ENCODE results near the gene VEZF1.
A peak's percentile ranks its signal among the peaks of the same experiment; 100 is the strongest.

The VEZF1 gene

DNA sequence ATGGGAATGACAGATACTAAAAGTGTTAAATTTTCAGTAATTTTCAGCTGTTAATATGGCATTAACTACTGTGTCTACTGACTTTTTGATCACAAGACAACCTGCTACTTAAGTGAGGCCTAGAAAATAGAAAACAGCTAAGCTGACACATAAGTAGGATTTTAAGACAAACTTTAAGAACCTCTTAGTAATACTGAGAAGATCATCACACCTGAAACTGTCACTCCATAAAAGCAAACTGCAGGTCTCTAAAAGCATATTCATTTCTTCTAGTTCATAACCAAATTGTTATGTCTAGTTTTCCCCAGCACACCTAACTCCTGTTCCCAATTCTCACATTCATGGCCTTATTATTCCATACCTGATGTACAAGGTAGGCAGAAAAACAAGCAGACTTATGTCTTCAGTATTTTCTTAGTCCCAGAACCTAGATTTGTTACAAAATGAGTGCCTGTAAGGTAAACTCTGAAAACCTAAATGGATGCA is 11.0 kb upstream of the VEZF1 start:
- no peak for DNase-seq (ENCODE audit: low spot score)

DNA sequence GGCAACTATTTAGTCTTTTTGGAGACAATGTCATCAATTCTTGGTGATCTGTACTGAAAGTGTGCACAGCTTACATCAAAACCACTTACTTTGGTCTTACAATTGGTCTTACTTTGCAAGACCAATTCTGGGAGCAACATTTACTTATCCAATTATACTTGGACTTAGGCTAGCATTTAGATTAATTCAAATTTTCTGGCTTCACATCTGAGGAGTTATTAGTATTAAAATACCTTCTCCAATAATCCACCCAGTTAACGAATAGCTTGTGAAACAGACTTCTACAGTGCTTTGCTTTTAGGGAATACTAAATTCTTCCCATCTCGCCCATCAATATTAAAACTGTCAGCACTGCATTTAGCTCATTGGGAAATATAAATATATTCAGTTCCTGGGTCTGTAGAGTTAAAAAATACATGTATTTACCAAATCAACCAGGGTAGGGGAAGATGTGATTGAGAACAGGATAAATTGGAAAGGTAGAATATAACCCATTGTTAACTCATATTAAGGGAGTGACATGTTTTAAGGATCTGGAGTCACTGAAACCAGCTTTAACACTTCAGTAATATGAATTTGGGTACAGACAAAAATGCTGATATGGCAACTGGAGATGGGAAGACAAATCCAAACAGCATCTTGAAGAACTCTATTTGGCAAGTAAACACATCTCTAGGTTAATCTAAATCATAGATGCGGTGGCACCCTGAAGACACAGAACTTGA is 9.2 kb upstream of the VEZF1 start:
- DNase-seq (ENCODE audit: low spot score), result no peak

DNA sequence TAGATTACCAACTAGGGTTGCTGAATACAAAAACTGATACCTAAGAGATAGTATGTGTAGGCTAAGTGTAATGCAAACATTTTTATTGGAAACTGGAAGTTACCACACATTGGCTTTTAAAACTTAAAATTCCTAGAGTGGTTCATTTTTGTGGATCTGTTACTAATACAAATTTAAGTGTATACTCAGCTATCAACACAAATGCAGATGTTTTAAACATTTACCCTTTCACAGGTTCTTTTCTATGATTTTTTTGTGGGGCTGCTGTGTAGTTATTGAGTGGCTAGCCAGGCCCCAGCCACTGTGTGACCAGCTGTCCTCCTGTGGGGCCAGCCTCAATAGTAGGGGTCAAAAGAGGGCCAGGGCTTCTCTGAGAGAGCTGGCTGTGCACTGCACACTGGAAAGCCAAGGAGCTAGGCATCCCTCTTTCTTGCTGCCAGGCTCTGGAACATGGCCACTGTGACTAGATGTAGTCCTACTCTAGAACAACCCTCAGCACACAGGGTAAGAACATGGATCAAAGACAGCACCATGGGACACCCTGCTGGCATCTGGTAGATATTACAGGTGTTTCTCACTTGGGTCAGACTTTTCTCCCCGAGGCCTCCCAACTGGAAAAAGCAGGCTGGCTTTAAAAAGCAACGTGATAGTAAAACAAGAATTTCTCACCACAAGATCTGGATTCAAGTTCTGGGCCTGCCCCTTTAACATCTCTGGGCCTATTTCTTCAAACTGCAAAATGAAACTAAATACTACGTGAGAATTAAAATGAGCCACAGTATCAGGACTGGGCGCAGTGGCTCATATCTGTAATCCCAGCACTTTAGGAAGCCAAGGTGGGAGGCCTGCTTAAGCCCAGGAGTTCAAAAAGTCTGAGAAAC is 7.3 kb upstream of the VEZF1 start:
- peak; percentile 64 for DNase-seq (ENCODE audit: low spot score)

DNA sequence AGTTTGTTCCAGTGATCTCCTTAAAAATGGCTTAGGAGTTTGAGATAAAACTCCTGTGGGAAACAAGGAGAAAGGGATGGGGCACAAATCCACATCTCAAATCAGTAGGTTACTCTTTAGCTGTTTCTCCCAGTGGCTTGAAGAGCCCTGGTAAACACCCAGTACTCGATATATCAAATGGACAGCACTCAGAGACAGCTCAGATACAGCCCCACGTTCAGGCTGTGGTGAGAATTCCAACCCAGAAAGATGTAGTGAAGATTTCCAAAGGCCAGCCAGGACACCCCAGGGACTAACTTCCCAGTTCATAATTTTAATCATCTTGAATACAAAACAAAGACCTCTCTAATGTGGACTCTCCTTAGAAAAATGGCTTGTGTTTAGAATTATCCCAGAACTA is 6.4 kb upstream of the VEZF1 start:
- DNase-seq (ENCODE audit: low spot score), result no peak

DNA sequence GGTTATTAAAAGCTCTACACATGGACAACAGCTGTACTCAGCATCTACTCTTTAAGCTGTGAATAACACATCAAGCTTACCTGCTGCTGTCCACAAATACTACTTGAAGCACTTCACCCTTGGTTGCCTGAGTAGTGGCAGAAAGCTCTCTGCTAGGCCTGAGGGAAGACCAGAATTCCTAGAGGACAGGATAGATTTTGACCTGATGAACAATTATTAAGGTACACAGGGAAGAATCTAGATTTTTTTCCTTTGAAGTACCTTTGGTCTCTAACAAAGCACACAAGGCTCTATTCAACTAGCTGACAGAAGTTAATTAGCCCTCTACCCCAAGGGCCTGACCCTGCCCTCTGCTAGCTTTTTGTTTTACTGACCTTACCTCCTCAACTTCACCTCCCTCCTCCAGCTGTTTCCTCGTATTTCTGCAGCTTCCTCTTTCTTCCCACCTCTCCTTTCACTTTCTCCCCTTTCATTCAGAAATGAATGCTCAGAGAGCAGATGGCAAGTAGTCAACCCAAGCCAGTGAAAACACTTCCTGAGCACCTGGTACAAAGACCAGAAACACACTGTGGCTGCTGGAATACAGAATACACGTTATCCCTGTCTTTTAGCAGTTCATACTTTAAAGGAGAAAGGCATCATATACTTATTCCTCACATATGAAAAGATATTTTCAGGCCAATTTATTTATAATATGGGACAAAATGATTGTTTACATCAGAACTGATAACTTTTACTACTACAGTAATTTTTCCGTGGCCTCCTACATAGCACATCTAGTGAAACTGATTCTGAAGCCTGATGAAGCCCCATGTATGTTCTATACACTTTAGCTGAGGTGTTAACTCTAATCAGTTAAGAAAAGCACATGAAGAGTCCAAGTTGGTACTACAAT is 5.7 kb upstream of the VEZF1 start:
- no peak for DNase-seq (ENCODE audit: low spot score)

DNA sequence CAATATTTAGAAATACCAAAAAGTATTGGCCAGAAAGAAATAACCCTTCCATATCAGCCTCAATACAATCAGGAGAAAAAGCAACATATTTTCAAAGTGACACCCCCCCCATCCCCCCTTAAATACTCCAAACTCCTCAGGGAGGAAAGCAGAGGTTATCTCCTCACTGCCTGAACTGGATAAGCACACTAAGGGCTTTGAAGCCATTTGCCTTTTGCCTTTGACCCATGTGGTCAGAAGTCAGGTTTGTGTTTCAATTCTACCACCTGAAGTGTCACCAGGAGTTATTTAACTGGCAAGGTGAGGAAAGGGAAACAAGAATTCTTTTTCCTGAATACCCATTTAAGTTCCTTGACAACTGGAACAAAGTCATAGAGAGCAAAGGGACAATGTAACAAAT is 3.5 kb upstream of the VEZF1 start:
- DNase-seq (ENCODE audit: low spot score), result no peak

DNA sequence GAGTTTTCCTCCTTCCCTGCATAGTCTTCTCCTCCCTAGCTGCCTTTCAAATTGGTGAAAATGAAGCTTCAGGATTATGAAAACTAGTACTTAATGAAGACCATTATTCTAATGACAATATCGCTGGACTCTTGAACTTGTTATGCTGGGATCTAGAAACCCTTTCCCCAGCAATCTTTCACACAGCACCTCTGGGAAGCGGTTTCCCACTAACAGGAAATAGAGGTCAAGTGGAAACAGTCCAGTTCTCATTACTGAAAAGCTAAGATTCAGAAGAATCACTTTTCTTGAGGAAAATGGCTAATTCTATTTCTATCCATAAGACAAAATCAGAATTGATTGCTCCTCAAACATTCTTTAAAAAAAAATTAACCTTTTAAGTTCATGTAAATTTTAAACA is 2.0 kb upstream of the VEZF1 start:
- DNase-seq (ENCODE audit: low spot score), result no peak

DNA sequence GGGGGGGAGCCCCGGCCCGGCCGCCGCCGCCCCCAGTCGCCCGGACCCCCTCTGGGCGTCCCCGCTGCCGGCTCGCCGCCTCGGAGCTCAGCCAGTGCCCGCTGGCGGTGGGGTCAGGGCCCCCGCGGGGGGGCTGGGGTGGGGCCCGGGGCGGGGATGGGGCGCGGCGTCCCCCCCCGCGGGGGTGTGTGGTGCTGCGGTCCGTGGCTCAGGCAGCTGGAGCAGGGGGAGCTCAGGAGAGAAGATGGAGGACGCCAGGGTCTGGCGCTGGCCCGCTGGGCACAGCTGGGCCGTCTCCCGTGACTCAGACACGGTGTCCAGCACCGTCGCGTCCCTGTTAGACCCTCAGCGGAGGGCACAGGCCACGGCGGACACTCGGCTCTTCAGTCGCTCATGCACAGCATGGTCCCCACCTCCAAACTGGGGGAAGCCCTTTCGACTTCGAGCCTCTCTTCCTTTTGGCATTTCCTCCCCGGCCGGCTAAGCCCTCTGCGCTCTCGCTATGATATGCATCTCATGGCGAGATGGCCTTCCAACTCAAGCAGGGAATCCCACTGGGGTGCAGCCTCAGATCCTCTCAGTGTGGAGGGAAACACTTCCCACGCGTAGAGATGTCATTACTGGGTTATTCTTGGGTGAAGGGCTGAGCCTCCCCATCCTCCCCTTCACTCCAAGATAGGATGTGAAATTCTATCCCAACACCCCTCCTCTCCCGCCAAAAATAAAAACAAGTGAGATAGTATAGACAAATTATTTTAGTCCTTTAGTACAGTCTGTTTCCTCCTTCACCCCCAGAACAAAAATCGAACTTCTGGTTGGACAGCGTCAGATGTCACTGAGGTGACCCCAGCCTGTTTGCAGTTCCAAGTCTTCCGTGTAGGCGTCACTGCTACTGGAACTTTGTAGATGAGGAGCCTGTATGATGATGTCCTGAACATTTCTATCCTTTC is 522 bp upstream of the VEZF1 start:
- peak; percentile 72 for DNase-seq (ENCODE audit: low spot score)

DNA sequence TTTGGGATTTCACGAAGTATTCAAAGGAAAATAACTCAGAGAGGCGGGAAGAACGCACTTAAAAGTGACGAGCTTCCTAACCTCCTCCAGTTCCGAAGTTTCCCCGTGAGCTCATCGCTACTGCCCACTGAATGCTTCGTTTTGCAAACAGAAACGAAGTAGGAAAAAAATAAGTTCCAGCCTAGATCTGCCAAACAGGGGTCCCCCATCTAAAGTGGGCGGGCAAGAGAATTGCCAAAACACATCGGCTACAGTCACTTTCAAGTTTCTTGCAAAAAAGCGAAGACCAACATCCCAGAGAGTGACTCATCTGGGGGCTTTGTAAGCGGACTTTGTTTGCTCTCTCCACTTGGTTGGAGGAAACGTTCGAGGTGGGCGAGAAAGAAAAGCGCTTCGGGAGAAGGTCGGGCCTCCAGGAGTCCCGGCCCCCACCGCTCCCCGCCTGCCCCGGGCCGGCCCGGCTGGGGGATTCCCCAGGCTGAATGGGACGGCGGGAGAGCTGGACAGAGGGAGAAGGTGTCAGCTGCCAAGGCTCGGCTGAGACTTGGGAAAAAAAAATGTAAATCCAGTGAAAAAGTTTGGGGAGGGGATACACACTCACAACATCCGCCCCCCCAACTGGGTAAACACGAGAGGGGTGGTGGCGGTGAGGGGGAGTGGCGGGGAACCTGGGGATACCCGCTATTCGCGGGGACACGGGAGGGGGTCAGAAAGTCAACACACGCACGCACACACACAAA is 1.0 kb downstream of the VEZF1 start:
- peak; percentile 59 for DNase-seq (ENCODE audit: low spot score)

DNA sequence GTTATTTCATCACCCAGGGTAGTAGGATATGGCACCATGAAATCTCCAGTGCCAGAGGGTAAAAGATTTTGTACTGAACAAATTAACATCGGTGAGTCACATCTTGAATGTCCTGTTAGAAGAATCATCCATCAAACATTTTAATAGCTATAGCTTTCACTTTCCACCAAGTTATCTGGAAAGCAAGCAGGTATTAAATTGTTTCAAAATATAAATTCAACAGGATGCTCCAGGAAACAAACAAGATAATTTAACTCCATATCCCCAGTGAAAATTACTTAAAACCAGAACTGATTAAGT is 2.4 kb downstream of the VEZF1 start:
- DNase-seq (ENCODE audit: low spot score), result no peak

DNA sequence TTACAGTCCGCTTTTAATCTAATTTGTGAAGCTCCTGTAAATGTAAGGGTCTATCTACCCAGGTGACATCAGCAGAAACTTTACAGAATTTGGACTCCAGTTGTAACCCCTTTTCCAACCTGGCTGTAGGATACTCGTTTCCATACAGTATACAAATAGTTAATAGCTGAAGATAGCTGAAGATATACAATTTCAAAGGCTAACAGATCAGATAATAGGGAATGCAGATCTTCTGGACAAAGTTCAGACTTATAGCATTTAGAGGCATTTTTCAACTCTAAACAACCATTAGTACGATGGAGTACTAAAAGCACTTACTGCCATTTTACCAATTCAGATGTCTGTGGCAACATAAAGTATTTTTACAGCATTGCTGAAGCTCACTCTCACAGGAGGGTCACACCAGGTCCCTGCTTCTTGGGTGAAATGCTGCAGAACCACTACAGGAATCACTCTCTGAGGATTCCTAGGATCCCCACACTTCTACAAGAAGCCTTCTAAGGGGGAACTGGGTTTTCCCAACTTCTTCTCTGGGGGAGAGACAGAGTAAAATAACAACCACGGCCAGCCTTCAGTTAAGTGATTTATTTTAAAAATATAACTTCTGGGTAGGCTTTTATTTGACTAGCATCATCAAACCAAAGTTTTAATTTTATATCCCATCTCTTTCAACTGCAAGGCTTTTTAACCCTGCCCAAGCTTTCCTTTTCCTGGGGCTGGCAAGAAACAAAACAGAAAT is 2.9 kb downstream of the VEZF1 start:
- no peak for DNase-seq (ENCODE audit: low spot score)

DNA sequence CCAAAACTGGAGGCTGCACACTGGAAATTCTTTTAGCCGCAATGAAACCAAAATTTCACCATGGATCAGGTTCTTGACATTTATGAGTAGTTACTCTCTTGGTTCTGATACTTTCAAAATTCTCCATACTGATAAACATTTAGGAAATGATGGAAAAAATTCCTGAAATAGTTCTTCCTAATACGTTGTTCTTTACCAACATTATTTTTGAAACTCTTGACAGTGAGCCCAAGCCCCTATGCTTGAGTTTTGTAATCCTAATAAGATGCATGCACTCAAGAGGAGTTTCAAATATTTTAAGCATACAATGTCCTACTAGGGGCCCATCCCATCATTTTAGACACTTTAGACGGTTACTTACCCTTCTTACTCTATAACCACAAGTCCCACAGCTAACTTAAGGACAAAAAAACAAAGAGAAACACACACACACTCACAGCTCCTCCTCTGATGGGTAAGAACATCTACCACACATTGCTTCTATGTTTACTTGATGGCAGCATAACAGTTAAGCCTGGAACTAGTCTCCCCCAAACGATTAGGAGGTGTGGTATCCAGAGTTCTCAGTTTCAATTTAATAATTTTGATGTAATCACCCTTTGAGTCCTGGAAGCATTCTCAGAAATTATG is 3.7 kb downstream of the VEZF1 start:
- no peak for DNase-seq (ENCODE audit: low spot score)

DNA sequence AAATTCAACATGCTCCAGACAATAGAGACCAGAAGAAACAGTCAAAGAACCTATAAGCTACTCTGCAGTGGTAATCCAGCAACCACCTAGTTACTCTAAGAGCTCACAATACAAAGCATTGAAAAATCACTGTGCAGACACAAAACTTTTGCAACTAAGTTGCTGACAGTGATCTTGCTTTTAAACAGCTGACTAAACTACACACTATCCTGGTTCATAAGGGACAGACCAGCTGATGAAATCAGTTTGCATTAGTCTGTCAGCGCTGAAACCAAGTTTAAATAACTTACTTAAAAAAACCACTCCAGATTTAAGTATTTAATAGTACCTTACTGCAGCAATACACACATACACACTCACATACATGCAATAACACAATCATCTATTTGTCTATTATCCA is 4.6 kb downstream of the VEZF1 start:
- DNase-seq (ENCODE audit: low spot score), result no peak

DNA sequence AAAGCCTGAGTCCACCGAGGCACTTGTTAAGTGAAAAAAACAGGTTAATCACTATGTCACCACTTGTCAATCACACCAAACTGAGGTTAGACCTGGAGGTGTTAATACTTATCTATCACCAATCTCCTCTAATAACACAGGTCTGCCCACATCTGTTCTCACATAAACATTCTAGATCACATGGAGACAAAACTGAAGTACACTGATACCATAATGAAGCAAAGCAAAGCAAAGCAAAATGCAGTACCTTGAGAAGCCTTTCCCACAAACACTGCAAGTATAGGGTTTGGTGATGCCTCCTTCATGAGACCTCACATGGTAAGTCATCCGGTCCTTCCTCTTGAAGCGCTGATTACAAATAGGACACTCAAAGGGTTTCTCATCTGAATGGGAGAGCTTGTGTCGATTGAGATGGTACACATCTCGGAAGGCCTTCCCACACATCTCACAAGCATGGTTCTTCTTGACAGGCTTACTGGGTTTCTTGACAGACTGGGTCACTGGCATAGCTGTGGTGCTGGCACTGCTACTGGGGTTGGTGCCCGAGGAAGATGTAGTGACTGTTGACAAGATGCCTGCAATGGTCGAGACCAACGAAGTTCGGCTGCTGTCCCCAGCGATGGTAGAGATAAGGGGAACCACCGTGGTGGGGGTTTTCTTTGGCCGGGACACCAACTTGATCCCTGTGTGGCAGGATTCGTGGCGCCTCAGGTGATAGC is 5.4 kb downstream of the VEZF1 start:
- no peak for DNase-seq (ENCODE audit: low spot score)

DNA sequence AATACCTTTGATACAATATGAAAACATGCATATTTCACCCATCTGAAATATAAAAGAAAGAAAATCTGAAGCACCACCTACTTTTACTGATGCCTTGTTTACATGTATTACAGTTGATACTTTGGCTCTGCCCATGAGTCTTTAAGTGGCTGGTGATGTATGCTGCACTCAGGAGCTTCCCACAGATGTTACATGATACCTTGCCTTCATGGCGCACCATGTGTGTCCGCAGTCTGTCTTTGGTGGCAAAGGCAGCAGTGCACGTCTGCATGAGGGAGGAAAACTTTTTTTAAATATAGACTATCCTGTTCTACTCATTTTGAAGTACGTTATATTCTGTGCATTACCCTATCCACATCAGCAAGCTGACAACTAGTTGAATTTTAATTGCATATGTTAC is 7.5 kb downstream of the VEZF1 start:
- DNase-seq (ENCODE audit: low spot score), result no peak

DNA sequence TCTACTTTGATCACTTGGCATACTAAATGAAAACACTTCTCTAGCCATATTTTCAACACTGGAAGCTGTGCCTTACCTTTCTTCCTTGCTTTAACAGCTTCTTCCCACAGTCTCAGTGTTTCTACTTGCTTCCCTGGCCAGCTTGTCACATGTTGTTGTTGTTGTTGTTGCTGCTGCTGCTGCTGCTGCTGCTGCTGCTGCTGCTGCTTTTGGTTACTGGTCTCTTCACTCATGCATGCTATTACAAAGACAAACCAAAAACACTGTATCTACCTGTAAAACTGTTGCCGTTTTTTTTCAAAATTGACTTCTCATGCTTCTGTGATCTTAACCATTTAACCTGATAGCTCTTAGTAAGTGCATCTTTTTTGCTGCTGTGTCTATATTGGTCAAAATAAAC is 9.0 kb downstream of the VEZF1 start:
- no peak for DNase-seq (ENCODE audit: low spot score)

DNA sequence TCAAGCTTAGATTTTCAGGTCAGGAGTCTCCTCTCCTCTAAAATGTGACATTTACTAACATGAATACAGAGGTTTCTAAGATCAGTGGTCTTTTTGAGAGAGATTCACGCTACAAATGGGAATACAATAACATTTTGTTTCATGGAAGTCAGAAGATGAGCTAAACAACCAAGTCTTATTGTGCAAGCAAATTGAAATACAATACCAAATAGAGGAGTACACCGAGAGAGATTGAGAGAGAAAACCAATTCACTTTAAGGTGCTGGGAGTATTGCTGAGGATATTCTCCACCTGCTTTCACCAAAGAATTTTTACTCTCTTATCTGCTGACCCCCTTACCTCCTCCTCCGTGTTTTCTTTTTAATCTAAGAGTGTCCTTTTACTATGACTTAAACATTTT is 11.5 kb downstream of the VEZF1 start:
- DNase-seq (ENCODE audit: low spot score), result no peak

DNA sequence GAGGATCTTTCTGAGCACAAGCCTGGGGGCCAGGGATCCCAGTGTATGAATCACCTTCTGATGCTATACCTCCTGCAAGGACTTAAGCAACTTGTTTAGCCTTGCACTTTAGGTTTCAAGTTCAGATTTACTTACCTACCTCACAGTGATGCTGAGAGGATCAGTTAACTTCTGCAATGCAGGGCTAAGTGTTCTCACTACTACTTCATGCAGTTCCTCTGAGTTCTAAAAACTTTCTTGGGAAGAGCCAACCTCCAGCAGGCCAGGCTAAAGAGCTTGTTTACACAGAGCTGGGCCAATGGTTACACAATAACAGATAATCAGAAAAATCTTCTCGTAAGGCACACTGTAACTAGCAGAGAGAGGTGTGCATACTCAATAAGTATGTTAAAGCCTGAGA is 13.0 kb downstream of the VEZF1 start:
- no peak for DNase-seq (ENCODE audit: low spot score)
